NCI-H2107 treated with DMSO at 0.1 percent for 48 hours (cell line): ENCODE measurements around the gene SHISA6.

Experiments
- DNase-seq: peaks from one replicate; lab custom pipeline; 2025; ENCODE audit not compliant: unreplicated experiment; lab: John Stamatoyannopoulos, UW

The SHISA6 gene

GRCh38 chr17:11240841-11241610, at the start of gene SHISA6:
Gene SHISA6, plus strand, starts transcription at chr17:11241213.
- no peak for DNase-seq

GRCh38 chr17:11195801-11196200, 45.2 kb upstream of the SHISA6 start:
- DNase-seq: no peak

DNA sequence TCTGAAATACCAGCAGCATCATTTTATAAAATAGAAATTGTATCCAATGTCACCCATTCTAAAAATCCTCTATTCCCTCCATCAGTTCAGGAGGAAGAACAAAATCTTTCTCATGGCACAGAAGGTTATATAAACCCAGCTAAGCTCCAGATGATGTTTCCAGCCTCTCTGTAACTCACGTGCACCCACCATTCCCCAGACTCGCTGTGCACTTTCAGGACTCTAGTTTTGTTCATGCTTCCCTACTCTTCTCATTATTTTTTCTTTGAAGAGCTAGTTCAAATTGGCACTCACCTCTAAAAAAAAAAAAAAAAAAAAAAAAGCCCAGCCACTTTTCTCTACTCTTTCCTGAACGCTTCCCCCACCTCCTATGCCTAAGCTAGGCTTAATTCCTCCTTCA, 36.0 kb upstream of the SHISA6 start:
- no peak for DNase-seq

DNA sequence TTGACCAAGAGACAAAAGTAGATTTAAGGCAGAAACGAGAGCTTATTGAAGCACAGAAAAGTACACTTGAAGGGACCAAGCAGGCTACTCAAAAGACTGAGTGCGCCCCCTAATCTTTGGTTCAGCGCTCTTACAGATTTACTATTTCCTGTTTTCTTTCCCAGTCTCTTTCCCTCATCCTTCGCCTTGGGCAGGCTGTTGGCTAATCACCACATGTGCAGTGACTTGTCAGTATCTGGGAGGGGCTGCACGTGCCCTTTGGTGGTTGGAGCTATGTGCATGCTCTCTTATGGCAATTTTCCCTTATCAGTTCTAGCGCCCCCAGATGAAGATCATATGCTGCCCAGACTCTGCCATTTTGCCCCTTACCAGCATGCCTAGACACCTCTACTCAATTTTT, 35.4 kb upstream of the SHISA6 start:
- no peak for DNase-seq

DNA sequence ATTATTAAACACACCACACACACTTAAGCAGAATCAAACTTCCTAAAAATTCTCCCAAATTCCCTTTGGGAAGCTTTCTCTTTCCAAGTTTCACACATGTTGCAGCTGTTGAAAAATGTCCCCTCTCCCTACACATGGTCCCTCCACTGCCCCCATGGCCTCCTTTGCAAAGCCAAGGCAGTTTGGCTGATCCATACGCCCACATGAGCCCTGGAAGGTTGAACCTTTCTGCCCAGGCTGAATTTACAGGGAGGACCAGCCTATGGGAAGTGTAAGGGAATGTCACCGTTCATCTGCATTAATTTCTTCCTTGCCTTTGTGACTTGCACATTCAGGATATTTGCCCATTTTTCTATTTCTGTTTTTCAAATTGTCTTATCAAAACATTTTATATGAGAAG, 31.1 kb upstream of the SHISA6 start:
- no peak for DNase-seq

GRCh38 chr17:11212792-11213191, 28.2 kb upstream of the SHISA6 start:
- DNase-seq: no peak

- no peak for DNase-seq
These were observed 24.0 kb upstream of the SHISA6 start for GRCh38 chr17:11216976-11217375.

GRCh38 chr17:11221196-11221595, 19.8 kb upstream of the SHISA6 start:
- no peak for DNase-seq

- DNase-seq: no peak
These were observed 19.3 kb upstream of the SHISA6 start for GRCh38 chr17:11221721-11222120.

DNA sequence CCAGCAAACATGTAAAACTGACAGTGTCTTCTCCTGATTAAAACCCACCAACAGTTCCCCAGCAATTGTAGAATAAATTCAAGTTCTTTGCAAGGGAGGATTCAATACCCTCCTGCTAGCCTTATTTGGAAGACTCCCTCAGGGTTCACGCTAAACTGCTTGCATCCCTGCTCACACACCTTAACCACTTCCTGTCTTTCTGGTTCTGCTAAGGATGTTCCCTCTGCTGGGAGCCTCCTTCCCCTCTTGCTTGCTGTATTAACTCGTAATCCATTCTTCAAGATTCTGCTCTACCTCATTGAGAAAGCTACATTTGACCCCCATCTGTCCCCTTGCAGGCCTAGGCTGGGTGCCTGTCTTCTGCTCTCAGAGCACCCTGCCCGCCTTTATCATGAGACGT, 2.3 kb upstream of the SHISA6 start:
- DNase-seq: no peak

- no peak for DNase-seq
These were observed 1.5 kb upstream of the SHISA6 start for GRCh38 chr17:11239379-11239970.

DNA sequence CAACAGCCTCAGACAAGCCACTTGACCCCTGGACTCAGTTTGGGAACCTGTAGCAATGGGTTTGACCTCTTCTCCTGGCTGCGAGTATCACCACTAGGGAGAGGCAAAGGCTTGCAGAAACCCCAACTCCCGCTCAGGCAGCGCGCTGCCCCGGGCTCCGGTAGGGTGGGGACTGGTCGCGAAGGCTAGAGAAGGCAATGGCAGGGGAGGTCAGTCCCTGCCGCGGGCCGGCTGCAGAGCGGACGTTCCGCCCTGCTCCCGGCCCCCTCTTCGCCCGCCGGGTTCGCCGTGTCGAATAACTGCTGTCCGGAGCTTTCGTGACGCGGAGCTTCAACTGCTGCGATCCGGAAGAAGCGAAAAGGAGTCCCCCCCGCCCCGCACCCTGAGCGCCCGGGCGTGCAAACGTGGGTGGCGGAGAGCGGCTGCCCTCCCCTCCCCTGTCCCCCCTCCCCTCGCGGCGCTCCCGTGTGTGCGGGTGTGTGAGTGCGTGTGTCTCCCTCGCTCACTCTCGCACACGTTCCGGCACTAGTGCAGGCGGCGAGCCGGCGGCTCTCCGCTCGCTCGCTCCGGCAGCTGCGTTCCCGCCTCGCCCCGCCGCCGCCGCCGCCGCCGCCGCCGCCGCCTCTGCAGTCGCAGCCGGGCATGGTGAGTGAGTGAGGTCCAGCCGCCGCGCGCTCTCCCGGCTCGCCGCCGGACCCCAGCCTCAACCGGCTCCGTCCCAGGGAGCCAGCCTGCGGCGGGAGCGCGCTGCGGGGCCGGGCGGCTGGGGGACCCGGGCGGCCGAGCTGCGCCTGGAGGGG, 772 bp upstream of the SHISA6 start:
- DNase-seq: no peak

DNA sequence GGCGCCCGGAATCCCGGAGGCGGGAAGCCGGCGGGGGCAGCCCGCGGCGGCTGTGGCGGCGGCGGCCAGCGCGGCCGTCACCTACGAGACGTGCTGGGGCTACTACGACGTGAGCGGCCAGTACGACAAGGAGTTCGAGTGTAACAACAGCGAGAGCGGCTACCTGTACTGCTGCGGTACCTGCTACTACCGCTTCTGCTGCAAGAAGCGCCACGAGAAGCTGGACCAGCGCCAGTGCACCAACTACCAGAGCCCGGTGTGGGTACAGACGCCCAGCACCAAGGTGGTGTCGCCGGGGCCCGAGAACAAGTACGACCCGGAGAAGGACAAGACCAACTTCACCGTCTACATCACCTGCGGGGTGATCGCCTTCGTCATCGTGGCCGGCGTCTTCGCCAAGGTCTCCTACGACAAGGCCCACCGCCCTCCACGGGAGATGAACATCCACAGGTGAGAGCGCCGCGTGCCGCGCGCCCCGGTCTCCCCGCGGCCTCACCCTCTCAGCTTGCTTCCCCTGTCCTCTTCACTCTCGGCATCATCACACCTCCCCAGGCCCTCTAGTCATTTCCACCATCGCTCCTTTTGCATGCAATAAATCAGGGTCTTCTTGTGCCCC, 706 bp downstream of the SHISA6 start:
- DNase-seq: no peak

DNA sequence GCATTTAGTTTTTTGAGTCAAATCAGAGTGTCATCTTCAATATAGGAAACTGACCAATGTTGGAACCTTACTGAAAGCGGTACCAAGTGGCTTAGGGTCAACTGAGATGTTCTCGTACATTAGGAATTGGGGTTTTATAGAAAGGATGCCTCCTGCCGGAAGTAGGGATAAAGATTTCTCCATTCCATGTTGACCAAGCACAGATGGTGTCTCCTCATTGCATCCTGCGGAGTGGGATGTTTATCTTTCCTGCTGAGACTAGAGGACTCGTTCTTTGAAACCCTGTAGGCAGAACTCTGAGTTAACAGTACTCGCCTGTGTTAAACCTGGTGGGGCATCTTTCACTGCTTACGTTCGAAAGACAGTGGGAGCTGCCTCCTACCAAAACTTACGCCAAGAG, 1.4 kb downstream of the SHISA6 start:
- DNase-seq: no peak

DNA sequence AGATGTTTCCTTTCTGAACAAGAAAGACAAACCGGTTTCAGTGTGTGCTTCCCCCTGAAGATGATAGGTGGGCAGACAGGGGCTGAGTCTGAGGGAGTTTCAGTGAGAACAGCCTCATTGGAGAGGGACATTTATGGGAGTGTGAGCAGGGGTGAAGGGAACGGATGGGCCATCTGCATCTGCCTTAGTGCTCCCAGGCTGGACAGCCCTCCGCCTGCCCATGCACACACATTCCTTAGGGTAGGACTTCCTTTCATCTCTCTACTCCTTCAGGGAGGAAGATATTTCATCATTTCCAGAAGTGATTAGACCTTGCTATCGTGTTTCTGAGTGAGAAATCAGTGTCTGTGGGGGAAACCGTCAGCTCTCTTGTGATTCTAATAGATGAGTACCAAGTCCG, 3.8 kb downstream of the SHISA6 start:
- no peak for DNase-seq

- no peak for DNase-seq
These were observed 4.2 kb downstream of the SHISA6 start for GRCh38 chr17:11245187-11245586.

GRCh38 chr17:11245791-11246190, 4.8 kb downstream of the SHISA6 start:
- no peak for DNase-seq

DNA sequence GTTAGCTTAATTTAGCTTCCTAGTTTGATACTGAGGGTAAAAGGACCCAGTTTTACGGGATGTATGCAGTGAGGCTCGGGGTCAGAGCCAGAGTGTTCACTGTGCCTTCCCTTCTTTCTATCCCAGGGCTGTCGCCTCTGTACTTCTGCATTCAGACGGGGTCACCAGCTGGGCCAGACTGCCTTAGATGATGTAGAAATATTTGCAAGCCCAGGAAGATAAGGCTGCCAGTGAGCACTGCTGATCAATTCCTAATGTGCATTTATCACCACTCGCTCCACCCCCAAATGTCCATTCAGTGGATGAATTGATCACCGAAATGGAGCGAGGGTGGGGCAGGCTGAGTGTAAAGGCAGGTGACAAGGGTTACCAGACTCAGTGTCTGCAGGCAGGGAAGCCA, 9.1 kb downstream of the SHISA6 start:
- no peak for DNase-seq

- DNase-seq: no peak
These were observed 10.6 kb downstream of the SHISA6 start for GRCh38 chr17:11251561-11252107.

GRCh38 chr17:11252146-11252545, 11.1 kb downstream of the SHISA6 start:
- DNase-seq: no peak

DNA sequence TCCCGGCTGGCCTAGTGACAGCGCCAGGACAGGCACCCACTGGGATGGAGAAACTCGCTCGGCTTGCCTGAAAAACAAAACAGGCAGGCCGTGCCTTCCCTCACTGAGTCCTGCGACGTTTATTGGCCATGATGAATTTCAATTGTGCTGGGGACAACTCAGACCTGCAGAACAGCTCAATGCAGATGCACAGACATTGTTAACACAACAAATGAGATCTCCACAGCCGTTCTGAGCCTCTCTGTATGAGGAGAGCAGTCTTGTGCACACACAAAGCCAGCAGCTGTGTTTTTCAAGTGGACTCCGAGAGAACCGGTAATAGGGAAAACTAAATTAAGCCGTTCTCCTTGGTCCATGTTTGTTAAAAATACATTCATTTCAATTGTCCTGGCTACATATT, 15.9 kb downstream of the SHISA6 start:
- DNase-seq: no peak
